Measurements from ENCODE around the gene UBA5.
"Not testable (repeated sequence)": the region's sequence is repeated elsewhere in the genome, so short reads cannot be mapped to it uniquely, and the experiment has no call there.

Gene UBA5

GRCh38 chr3:132660052-132660810 lies at the start of gene UBA5:
UBA5 (plus strand) TSS chr3:132660329; CDS start chr3:132660538, 209 bp downstream.
- DNase-seq, result peak; percentile 56 to 61

- not testable (repeated sequence) for DNase-seq
Observed at GRCh38 chr3:132615301-132615700, 44.8 kb upstream of the UBA5 start.

GRCh38 chr3:132615881-132616280 lies 44.2 kb upstream of the UBA5 start:
- DNase-seq, result no peak

- DNase-seq, result no peak
Observed at GRCh38 chr3:132616780-132617179, 43.3 kb upstream of the UBA5 start.

GRCh38 chr3:132622148-132622547 lies 38.0 kb upstream of the UBA5 start:
- no peak for DNase-seq

- no peak for DNase-seq
Observed at GRCh38 chr3:132622761-132623160, 37.4 kb upstream of the UBA5 start.

- no peak for DNase-seq
Observed at GRCh38 chr3:132623646-132624045, 36.5 kb upstream of the UBA5 start.

GRCh38 chr3:132624790-132625189 lies 35.3 kb upstream of the UBA5 start:
- no peak for DNase-seq

- DNase-seq, result no peak
Observed at GRCh38 chr3:132625613-132626012, 34.5 kb upstream of the UBA5 start.

- DNase-seq, result no peak
Observed at GRCh38 chr3:132626955-132627354, 33.2 kb upstream of the UBA5 start.

GRCh38 chr3:132628157-132628556 lies 32.0 kb upstream of the UBA5 start:
- no peak for DNase-seq

- no peak for DNase-seq
Observed at GRCh38 chr3:132629928-132630327, 30.2 kb upstream of the UBA5 start.

GRCh38 chr3:132630612-132631011 lies 29.5 kb upstream of the UBA5 start:
- no peak for DNase-seq

- no peak for DNase-seq
Observed at GRCh38 chr3:132635052-132635451, 25.1 kb upstream of the UBA5 start.

- no peak for DNase-seq
Observed at GRCh38 chr3:132637590-132637989, 22.5 kb upstream of the UBA5 start.

- DNase-seq, result no peak
Observed at GRCh38 chr3:132638706-132639105, 21.4 kb upstream of the UBA5 start.

GRCh38 chr3:132641427-132641826 lies 18.7 kb upstream of the UBA5 start:
- not testable (repeated sequence) for DNase-seq

GRCh38 chr3:132641837-132642538 lies 18.1 kb upstream of the UBA5 start:
- DNase-seq, result no peak

- no peak for DNase-seq
Observed at GRCh38 chr3:132642539-132642847, 17.6 kb upstream of the UBA5 start.

GRCh38 chr3:132643366-132643765 lies 16.8 kb upstream of the UBA5 start:
- no peak for DNase-seq

GRCh38 chr3:132645058-132645457 lies 15.1 kb upstream of the UBA5 start:
- no peak for DNase-seq

GRCh38 chr3:132650153-132650552 lies 10.0 kb upstream of the UBA5 start:
- no peak for DNase-seq

- no peak for DNase-seq
Observed at GRCh38 chr3:132652640-132653270, 7.4 kb upstream of the UBA5 start.

- DNase-seq, result no peak
Observed at GRCh38 chr3:132654190-132654589, 5.9 kb upstream of the UBA5 start.
